ENCODE data around the gene CD84. TPM values are rescaled to one million over a fixed set of nuclear protein-coding genes. Genes with fewer than 3 reads are reported as not detected.

The CD84 gene
- total and polyA plus RNA-seq, 12 donors, result 0.25 to 11.8 (median 1.6) TPM

DNA sequence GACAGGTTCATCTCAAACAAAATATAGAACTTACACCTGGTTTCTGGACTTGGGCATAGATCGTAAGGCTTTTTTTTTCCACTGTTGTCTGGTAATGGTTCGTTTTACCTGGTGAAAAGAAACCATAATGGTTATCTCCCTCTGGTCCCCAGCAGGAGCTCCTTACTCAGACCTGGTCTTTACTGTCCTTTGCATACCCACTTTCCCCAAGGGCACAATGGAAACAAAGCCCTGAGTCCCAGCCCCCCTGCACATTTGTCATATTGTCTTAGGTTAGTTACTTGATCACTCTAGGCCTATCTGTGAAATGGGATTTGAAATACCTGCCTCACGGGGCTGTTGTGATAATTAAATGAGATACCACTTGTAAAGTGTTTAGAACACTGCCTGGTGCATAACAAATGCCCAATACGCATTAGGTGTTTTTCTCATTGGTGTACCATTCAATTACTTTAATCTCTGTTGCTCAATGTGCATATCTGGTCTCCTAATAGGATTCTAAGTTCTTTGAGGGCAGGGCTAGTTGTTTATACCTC is 40.5 kb upstream of the CD84 start:
- Histone ChIP-seq H3K27ac (no peak overlapping the region), H3K4me3 (no peak overlapping the region), H3K9me3 (peaks cover 0 to 3% (median 0%) of the 10 kb centered on the region in 11 donors), H3K4me1 (peaks cover 0 to 18% (median 0%) of the 10 kb centered on the region in 9 donors), H3K36me3 (no peaks in the 10 kb centered on the region), H3K27me3 (peaks cover 0 to 4% (median 0%) of the 10 kb centered on the region in 7 donors)
- intact Hi-C loops (cut with DNase I), result loop anchor here in 1 of 10 donors (5.0 kb wide), 1 partner anchor 57 kb away; no protein-coding TSS in a partner anchor
- TF ChIP-seq, protein P1, sequence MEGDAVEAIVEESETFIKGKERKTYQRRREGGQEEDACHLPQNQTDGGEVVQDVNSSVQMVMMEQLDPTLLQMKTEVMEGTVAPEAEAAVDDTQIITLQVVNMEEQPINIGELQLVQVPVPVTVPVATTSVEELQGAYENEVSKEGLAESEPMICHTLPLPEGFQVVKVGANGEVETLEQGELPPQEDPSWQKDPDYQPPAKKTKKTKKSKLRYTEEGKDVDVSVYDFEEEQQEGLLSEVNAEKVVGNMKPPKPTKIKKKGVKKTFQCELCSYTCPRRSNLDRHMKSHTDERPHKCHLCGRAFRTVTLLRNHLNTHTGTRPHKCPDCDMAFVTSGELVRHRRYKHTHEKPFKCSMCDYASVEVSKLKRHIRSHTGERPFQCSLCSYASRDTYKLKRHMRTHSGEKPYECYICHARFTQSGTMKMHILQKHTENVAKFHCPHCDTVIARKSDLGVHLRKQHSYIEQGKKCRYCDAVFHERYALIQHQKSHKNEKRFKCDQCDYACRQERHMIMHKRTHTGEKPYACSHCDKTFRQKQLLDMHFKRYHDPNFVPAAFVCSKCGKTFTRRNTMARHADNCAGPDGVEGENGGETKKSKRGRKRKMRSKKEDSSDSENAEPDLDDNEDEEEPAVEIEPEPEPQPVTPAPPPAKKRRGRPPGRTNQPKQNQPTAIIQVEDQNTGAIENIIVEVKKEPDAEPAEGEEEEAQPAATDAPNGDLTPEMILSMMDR (IDR thresholded peaks at IDR 0.05), result no peak
- no peak for DNase-seq
- no peak for ATAC-seq
- 77 to 82% methylated on average over 4 of the region's 4 CpGs for whole genome bisulfite sequencing, 2 donors

GRCh38 chr1:160618763-160619274 is 39.5 kb upstream of the CD84 start:
- peaks cover 0 to 10% (median 0%) of the 10 kb centered on the region in 7 donors for H3K27me3 ChIP-seq
- H3K27ac ChIP-seq, result peak overlapping the region in 1 of 10 donors; percentile 15
- TF ChIP-seq, protein P1 (IDR thresholded peaks at IDR 0.05), result peak in 8 of 9 donors; percentile 7 to 64 (median 39)
- no peaks in the 10 kb centered on the region for H3K36me3 ChIP-seq
- ATAC-seq (no peak), DNase-seq (no peak)
- H3K9me3 ChIP-seq, result peaks cover 0 to 3% (median 0%) of the 10 kb centered on the region in 11 donors
- intact Hi-C loops (cut with DNase I), result no loop called here
- no peak overlapping the region for H3K4me3 ChIP-seq
- H3K4me1 ChIP-seq, result peaks cover 0 to 13% (median 0%) of the 10 kb centered on the region in 9 donors
- WGBS, 2 donors, result 96 to 98% methylated on average over 3 of the region's 3 CpGs

- TF ChIP-seq, protein P1 (IDR thresholded peaks at IDR 0.05), result no peak
- Histone ChIP-seq H3K27me3 (peaks cover 0 to 14% (median 0%) of the 10 kb centered on the region in 7 donors), H3K4me3 (no peak overlapping the region), H3K27ac (no peak overlapping the region), H3K4me1 (peaks cover 0 to 9% (median 0%) of the 10 kb centered on the region in 9 donors), H3K36me3 (no peaks in the 10 kb centered on the region), H3K9me3 (peaks cover 0 to 3% (median 0%) of the 10 kb centered on the region in 11 donors)
- whole genome bisulfite sequencing, 2 donors, result 67 to 73% methylated on average over 1 of the region's 1 CpG
- intact Hi-C loops (cut with DNase I), result no loop called here
- no peak for ATAC-seq
- DNase-seq, result no peak
Observed at GRCh38 chr1:160618327-160618726, 39.0 kb upstream of the CD84 start.

DNA sequence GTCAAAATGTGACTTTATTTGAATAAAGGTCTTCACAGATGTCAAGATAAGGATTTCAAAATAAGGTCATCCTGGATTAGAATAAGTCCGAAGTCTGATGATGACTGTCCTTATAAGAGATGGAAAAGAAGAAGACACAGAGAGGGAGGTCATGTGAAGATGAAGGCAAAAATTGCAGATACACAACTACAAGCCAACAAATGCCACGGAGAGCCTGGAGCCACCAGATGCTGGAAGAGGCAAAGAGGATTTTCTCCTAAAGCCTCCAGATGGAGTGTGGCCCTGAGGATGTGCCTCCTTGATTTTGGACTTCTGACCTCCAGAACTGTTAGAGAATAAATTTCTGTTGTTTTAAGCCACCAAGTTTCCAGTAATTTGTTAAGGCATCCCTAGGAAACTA is 36.4 kb upstream of the CD84 start:
- peaks cover 0 to 9% (median 0%) of the 10 kb centered on the region in 9 donors for H3K4me1 ChIP-seq
- H3K27ac ChIP-seq, result no peak overlapping the region
- intact Hi-C loops (cut with DNase I), result no loop called here
- TF ChIP-seq, protein P1 (IDR thresholded peaks at IDR 0.05), result no peak
- no peaks in the 10 kb centered on the region for H3K36me3 ChIP-seq
- H3K9me3 ChIP-seq, result peaks cover 0 to 3% (median 0%) of the 10 kb centered on the region in 11 donors
- DNase-seq, result no peak
- WGBS, 2 donors, result 89 to 90% methylated on average over 2 of the region's 2 CpGs
- no peak overlapping the region for H3K4me3 ChIP-seq
- no peak for ATAC-seq
- peaks cover 0 to 33% (median 0%) of the 10 kb centered on the region in 7 donors for H3K27me3 ChIP-seq
